HEK293 (cell line): Measurements from ENCODE around the gene ZNF865.
A peak's percentile ranks its signal among the peaks of the same experiment; 100 is the strongest.

Experiments
- CTCF ChIA-PET: fragments of 350-600 bp; formaldehyde crosslinking; extraction: SDS; loops from one replicate; lab custom pipeline; 2021; ENCODE audit warnings: antibody characterized with exemption; lab: Yijun Ruan, JAX
- POLR2A ChIA-PET: fragments of 300-600 bp; formaldehyde crosslinking; extraction: SDS; loops from one replicate; lab custom pipeline; 2020; ENCODE audit warnings: antibody characterized with exemption, inconsistent platforms; lab: Yijun Ruan, JAX
- H3K27ac ChIP-seq: fragments of 200-500 bp; sonication (Bioruptor generic); 2 replicates; pipeline ENCODE4 v1.5.1; 2014; ENCODE audit warnings: low read depth, low read length, control low read depth, inconsistent platforms; ENCODE audit errors: extremely low read depth
- H3K36me3 ChIP-seq, 2 experiments: fragments of 200-500 bp in 1 of 2; sonication (Bioruptor generic) in 1 of 2; 1 replicate in 1 of 2; 2 replicates in 1 of 2; pipeline ENCODE4 v1.5.1; 2014 to 2017; ENCODE audit warnings: inconsistent platforms in 2 of 2, low read length in 2 of 2; ENCODE audit not compliant: control insufficient read depth in 2 of 2, insufficient read depth in 1 of 2
- H3K4me1 ChIP-seq: fragments of 200-500 bp; sonication (Bioruptor generic); 2 replicates; pipeline ENCODE4 v1.5.1; 2014; ENCODE audit warnings: mild to moderate bottlenecking, low read length, inconsistent platforms; ENCODE audit not compliant: control insufficient read depth, insufficient read depth
- H3K4me3 ChIP-seq: 2 replicates; pipeline ENCODE4 v1.5.1; 2011; ENCODE audit warnings: low read depth, mild to moderate bottlenecking, control low read depth, low read length, moderate library complexity
- H3K9me3 ChIP-seq: fragments of 200-500 bp; sonication (Bioruptor generic); 2 replicates; pipeline ENCODE4 v1.5.1; 2014; ENCODE audit warnings: low read depth, low read length, inconsistent platforms; ENCODE audit not compliant: control insufficient read depth, insufficient read depth
- GLI4 ChIP-seq: fragments of 450-650 bp; formaldehyde crosslinking; IDR thresholded peaks from 2 replicates; pipeline ENCODE4 v1.5.1; 2016; ENCODE audit warnings: missing biosample characterization, missing genetic modification characterization
- ZBTB10 ChIP-seq: fragments of 450-650 bp; formaldehyde crosslinking; IDR thresholded peaks from 2 replicates; pipeline ENCODE4 v1.5.1; 2016; ENCODE audit warnings: missing biosample characterization, missing genetic modification characterization
- ZBTB7A ChIP-seq: fragments of 450-650 bp; formaldehyde crosslinking; IDR thresholded peaks from 2 replicates; pipeline ENCODE4 v1.5.1; 2016; ENCODE audit warnings: low read depth, missing biosample characterization, missing genetic modification characterization
- ZNF140 ChIP-seq: fragments of 450-650 bp; formaldehyde crosslinking; IDR thresholded peaks from 2 replicates; pipeline ENCODE4 v1.5.1; 2016; ENCODE audit warnings: missing biosample characterization, missing genetic modification characterization
- ZNF2 ChIP-seq: fragments of 450-650 bp; formaldehyde crosslinking; IDR thresholded peaks from 2 replicates; pipeline ENCODE4 v1.5.1; 2016; ENCODE audit warnings: missing biosample characterization, missing genetic modification characterization
- ZNF223 ChIP-seq: fragments of 450-650 bp; formaldehyde crosslinking; IDR thresholded peaks from 2 replicates; pipeline ENCODE4 v1.5.1; 2016; ENCODE audit warnings: missing biosample characterization, missing genetic modification characterization
- ZNF302 ChIP-seq: fragments of 450-650 bp; formaldehyde crosslinking; IDR thresholded peaks from 2 replicates; pipeline ENCODE4 v1.5.1; 2016; ENCODE audit warnings: missing biosample characterization, missing genetic modification characterization, low read depth
- ZNF341 ChIP-seq: fragments of 450-650 bp; formaldehyde crosslinking; IDR thresholded peaks from 2 replicates; pipeline ENCODE4; 2016; ENCODE audit warnings: low read depth, missing biosample characterization, missing genetic modification characterization
- ZNF433 ChIP-seq: fragments of 450-650 bp; formaldehyde crosslinking; IDR thresholded peaks from 2 replicates; pipeline ENCODE4 v1.5.1; 2016; ENCODE audit warnings: missing biosample characterization, missing genetic modification characterization, low read depth
- ZNF473 ChIP-seq: fragments of 450-650 bp; formaldehyde crosslinking; IDR thresholded peaks from 2 replicates; pipeline ENCODE4 v1.5.1; 2017; ENCODE audit warnings: missing biosample characterization, missing genetic modification characterization
- ZNF629 ChIP-seq: fragments of 450-650 bp; formaldehyde crosslinking; IDR thresholded peaks from 2 replicates; pipeline ENCODE4 v1.5.1; 2017; ENCODE audit warnings: missing biosample characterization, missing genetic modification characterization
- ZNF654 ChIP-seq: fragments of 450-650 bp; formaldehyde crosslinking; IDR thresholded peaks from 2 replicates; pipeline ENCODE4 v1.5.1; 2016; ENCODE audit warnings: low read depth, missing biosample characterization, missing genetic modification characterization
- ZNF747 ChIP-seq: fragments of 450-650 bp; formaldehyde crosslinking; IDR thresholded peaks from 2 replicates; pipeline ENCODE4 v1.5.1; 2016; ENCODE audit warnings: missing biosample characterization, missing genetic modification characterization
- ZNF843 ChIP-seq: fragments of 450-650 bp; formaldehyde crosslinking; IDR thresholded peaks from 2 replicates; pipeline ENCODE4 v1.5.1; 2016; ENCODE audit warnings: missing biosample characterization, missing genetic modification characterization
- TF ChIP-seq, protein P1 (sequence below): IDR thresholded peaks from 2 replicates; pipeline ENCODE4 v1.6.1; 2011; ENCODE audit warnings: mild to moderate bottlenecking, low read depth, low read length, borderline replicate concordance

ZNF865 gene

DNA sequence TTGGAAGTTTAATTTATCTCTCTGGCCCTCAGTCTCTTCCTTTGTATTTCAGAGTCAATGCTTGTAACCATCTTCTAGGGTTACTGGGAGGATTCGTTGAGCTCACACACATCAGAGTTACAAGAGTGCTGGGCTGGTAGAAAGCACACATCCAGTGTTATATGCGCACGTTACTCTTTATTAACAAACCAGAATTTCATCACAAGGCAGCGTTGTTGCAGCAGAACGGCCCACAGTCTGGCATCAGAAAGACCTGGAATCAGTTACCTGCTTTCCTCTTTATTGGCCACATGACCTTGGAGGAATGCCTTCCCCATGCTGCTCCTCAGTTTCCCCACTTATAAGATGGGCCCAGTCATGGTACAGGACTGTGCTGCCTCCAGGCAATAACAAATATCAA is 3.9 kb downstream of the ZNF865 start (continued):
- no peak for TF ChIP-seq ZBTB10 (tag by site-specific recombination)
- no peak for TF ChIP-seq GLI4 (tag by site-specific recombination)

DNA sequence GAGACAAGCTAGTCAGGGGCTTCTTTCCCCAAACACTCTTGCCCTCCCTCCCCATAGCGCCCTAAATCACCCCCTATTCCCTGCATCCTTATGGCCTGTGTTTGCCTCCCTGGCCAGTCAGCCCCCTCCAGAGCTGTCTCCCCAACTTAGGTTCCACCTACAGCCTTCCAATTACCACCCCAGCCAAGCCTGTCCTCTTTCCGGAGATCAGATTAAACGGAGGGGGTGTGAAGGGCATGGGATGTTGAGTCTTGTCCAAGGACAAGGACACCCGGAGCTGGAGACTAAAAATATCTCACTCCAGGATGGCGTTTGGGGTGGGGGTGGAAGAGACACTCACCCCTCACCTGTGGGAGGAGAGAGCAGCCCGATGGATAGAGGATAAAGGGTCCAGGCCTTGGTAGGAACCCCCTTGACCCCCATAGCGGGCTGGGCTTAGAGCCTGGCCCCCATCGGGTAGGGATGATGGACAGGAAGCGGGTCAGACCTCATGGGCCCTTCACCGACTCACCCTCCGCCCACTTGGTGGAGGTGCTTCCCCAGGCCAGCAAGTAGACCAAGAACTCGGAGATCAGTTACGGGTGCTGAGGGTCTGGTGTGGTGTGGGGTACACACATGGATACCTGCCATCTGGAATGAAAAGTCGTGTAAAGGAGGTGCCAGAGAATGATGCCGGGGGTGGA is 6.0 kb downstream of the ZNF865 start:
- CTCF ChIA-PET, result interaction anchor here (0.6 to 1.8 kb wide), 6 partner anchors 20 to 959 kb away, joined by 3 to 8 read pairs (median 4); no protein-coding TSS in a partner anchor

GRCh38 chr19:55611983-55612645 is 6.7 kb downstream of the ZNF865 start:
- H3K4me3 ChIP-seq, result no peak overlapping the region
- no peak overlapping the region for H3K27ac ChIP-seq
- TF ChIP-seq, protein P1, sequence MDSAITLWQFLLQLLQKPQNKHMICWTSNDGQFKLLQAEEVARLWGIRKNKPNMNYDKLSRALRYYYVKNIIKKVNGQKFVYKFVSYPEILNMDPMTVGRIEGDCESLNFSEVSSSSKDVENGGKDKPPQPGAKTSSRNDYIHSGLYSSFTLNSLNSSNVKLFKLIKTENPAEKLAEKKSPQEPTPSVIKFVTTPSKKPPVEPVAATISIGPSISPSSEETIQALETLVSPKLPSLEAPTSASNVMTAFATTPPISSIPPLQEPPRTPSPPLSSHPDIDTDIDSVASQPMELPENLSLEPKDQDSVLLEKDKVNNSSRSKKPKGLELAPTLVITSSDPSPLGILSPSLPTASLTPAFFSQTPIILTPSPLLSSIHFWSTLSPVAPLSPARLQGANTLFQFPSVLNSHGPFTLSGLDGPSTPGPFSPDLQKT, result no peak
- no peak for TF ChIP-seq ZNF843 (tag by site-specific recombination)
- no peak for TF ChIP-seq ZNF473 (tag by site-specific recombination)
- TF ChIP-seq ZNF629 (tag by site-specific recombination), result no peak
- ChIA-PET CTCF (interaction anchor here (0.7 to 1.1 kb wide), 5 partner anchors 13 to 108 kb away, joined by 3 to 6 read pairs (median 3); partner anchors contain the start of gene ZNF784), POLR2A (interaction anchor here (0.6 kb wide), 1 partner anchor 86 kb away, joined by 7 read pairs; no protein-coding TSS in a partner anchor)
- H3K9me3 ChIP-seq, result no peaks in the 10 kb centered on the region
- peaks cover 14 to 47% of the 10 kb centered on the region in 2 experiments; a peak in 2 of 3 replicates for H3K36me3 ChIP-seq
- no peaks in the 10 kb centered on the region for H3K4me1 ChIP-seq

More for the DNA sequence above, 6.0 kb downstream of the ZNF865 start:
- Histone ChIP-seq H3K27ac (no peak overlapping the region), H3K4me3 (no peak overlapping the region), H3K36me3 (peaks cover 17 to 48% of the 10 kb centered on the region in 2 experiments; a peak in 2 of 3 replicates), H3K9me3 (no peaks in the 10 kb centered on the region), H3K4me1 (peaks cover 4% of the 10 kb centered on the region; the same call in 1 of the 2 replicates)
- POLR2A ChIA-PET, result interaction anchor here (0.6 kb wide), 1 partner anchor 13 kb away, joined by 4 read pairs; the partner anchor contains the start of gene ZNF784
- TF ChIP-seq ZNF747 (tag by site-specific recombination), result no peak
- TF ChIP-seq ZBTB10 (tag by site-specific recombination), result 0 out of 2 replicates have a peak, but pooled peaks have one; percentile 18
- no peak for TF ChIP-seq ZNF433 (tag by site-specific recombination)
- no peak for TF ChIP-seq ZNF2 (tag by site-specific recombination)

DNA sequence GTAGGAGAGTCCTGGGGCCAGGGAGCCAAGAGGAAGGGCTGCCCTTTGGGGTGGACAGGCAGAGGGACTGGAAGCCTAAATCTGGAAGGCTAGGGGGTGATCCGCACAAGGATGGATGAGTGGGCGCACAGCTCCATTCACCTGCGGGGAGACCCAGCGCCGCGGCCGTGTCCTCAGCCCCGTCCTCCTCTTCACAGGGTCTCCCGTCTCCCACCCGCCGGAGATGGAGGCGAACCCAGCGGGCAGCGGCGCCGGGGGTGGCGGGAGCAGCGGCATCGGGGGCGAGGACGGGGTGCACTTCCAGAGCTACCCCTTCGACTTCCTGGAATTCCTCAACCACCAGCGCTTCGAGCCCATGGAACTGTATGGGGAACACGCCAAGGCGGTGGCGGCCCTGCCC is 7.9 kb downstream of the ZNF865 start:
- Histone ChIP-seq H3K9me3 (no peaks in the 10 kb centered on the region), H3K4me3 (no peak overlapping the region), H3K4me1 (no peaks in the 10 kb centered on the region), H3K36me3 (peaks cover 11 to 47% of the 10 kb centered on the region in 2 experiments; a peak in 2 of 3 replicates), H3K27ac (no peak overlapping the region)
- CTCF ChIA-PET, result no interaction called here
- no peak for TF ChIP-seq ZNF140 (tag by site-specific recombination)
- TF ChIP-seq ZNF223 (tag by site-specific recombination), result no peak
- no peak for TF ChIP-seq ZBTB7A (tag by site-specific recombination)
- no peak for TF ChIP-seq ZNF341 (tag by site-specific recombination)
- TF ChIP-seq ZNF654 (tag by site-specific recombination), result no peak
- no peak for TF ChIP-seq ZNF302 (tag by site-specific recombination)
- POLR2A ChIA-PET, result interaction anchor here (0.8 kb wide), 1 partner anchor 15 kb away, joined by 3 read pairs; no protein-coding TSS in a partner anchor
